ENCODE data around the gene ZNF609. TPM values are rescaled to one million over a fixed set of nuclear protein-coding genes. Genes with fewer than 3 reads are reported as not detected.

Gene ZNF609
- total RNA-seq, 1 donor from 2014 or later: 33.1 TPM

DNA sequence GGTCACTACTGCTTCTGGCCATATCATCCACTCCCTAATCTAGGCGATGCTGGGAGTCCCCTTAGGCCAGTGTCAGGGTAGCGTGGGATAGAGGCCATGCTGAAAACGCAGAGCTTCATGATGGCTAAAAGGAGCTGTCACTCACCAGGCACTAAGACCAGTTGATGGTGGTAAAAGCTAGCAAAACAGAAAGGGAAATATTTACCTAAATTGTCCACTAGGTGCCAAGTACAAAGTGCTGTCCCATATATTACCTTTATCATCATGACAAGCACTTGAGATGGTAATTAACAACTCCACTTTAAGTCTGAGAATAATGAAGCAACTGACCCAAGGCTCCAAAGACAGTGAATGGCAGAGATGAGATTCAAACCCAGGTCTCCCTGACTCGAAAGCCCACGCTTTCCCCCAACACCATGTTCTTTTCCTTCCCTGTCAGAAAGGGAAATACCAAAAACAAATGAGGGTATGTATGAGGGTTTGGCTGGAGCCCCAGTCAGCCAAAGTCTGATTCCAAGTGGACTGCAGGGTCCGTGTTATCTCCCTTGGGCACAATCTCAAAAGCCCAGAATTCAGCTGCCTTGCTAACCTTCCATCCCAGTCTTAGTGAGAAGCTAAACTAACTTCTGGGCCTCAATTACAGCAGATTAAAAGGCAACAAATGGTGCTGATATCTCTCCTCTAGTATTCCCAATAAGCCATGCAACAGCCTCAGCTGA, 230.4 kb downstream of the ZNF609 start:
- DNase-seq (ENCODE audit: extremely low spot score in 2 of 2): no peak
- H3K27me3 ChIP-seq: no peaks in the 10 kb centered on the region
- intact Hi-C loops (cut with DNase I): no loop called here
- no peak for TF ChIP-seq POLR2A (IDR thresholded peaks at IDR 0.05)
- TF ChIP-seq, protein P1, sequence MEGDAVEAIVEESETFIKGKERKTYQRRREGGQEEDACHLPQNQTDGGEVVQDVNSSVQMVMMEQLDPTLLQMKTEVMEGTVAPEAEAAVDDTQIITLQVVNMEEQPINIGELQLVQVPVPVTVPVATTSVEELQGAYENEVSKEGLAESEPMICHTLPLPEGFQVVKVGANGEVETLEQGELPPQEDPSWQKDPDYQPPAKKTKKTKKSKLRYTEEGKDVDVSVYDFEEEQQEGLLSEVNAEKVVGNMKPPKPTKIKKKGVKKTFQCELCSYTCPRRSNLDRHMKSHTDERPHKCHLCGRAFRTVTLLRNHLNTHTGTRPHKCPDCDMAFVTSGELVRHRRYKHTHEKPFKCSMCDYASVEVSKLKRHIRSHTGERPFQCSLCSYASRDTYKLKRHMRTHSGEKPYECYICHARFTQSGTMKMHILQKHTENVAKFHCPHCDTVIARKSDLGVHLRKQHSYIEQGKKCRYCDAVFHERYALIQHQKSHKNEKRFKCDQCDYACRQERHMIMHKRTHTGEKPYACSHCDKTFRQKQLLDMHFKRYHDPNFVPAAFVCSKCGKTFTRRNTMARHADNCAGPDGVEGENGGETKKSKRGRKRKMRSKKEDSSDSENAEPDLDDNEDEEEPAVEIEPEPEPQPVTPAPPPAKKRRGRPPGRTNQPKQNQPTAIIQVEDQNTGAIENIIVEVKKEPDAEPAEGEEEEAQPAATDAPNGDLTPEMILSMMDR (IDR thresholded peaks at IDR 0.05): no peak
- TF ChIP-seq POLR2AphosphoS5 (IDR thresholded peaks at IDR 0.05; ENCODE audit: insufficient read depth in 1 of 2, low read depth in 1 of 2): no peak
- peak overlapping the region; percentile 4 for H3K27ac ChIP-seq
- peaks cover 61% of the 10 kb centered on the region for H3K4me1 ChIP-seq
- no peaks in the 10 kb centered on the region for H3K9me3 ChIP-seq
- peaks cover 0 to 28% of the 10 kb centered on the region in 2 donors for H3K36me3 ChIP-seq
- H3K4me3 ChIP-seq: no peak overlapping the region

DNA sequence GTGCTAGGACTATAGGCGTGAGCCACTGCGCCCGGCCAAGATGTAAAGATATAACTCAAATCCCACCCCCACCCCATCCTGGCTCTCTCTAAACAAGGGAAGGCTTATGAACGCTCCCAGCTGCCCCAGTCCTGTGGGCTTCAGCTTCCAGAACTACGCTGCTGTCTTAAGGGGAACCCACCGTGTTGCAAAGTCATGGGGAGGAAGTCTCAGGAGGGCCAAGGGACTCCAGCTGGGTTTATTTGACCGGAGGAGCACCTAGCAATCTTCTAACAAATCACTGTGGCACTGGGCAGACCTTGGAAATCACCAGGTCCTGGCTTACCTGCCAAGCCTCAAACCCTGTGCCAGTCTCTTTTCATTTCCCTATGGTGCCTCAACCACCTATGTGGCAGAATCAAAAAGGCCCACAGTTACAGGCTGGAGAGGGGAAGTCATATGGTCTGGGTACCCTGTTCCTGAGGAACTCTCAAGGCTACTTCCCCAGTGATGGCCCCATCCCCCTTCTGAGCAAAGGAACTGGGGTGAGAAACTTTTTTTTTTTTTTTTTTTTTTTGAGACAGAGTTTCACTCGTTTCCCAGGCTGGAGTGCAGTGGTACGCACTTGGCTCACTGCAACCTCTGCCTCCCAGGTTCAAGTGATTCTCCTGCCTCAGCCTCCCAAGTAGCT, 231.7 kb downstream of the ZNF609 start:
- no peak overlapping the region for H3K4me3 ChIP-seq
- TF ChIP-seq POLR2A (IDR thresholded peaks at IDR 0.05) (no peak), POLR2AphosphoS5 (IDR thresholded peaks at IDR 0.05; ENCODE audit: insufficient read depth in 1 of 2, low read depth in 1 of 2) (no peak)
- TF ChIP-seq, protein P1 (IDR thresholded peaks at IDR 0.05): no peak
- peak overlapping the region; percentile 4 for H3K27ac ChIP-seq
- no peak for DNase-seq (ENCODE audit: extremely low spot score in 2 of 2)
- intact Hi-C loops (cut with DNase I): no loop called here
- H3K27me3 ChIP-seq: no peaks in the 10 kb centered on the region
- peaks cover 72% of the 10 kb centered on the region for H3K4me1 ChIP-seq
- peaks cover 0 to 28% of the 10 kb centered on the region in 2 donors for H3K36me3 ChIP-seq
- H3K9me3 ChIP-seq: no peaks in the 10 kb centered on the region

DNA sequence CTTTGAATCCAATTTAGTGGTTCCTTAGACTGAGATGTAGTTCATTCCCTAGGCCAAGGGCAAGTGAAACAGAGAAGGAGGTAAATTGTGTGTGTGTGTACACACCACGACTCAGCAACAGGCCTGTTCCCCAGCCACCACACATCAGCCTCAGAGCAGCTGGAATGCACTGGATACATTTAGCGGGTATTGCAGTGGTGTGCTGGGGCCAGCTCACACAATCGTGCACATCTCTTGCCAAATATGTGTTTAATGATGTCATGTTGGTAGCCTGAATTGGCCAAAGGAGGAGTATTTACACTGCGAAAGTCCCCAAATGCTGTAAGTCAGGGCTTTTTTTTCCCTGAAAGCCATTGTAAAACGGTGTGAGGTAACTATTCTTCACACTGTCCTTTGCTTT, 232.8 kb downstream of the ZNF609 start:
- intact Hi-C loops (cut with DNase I): no loop called here

DNA sequence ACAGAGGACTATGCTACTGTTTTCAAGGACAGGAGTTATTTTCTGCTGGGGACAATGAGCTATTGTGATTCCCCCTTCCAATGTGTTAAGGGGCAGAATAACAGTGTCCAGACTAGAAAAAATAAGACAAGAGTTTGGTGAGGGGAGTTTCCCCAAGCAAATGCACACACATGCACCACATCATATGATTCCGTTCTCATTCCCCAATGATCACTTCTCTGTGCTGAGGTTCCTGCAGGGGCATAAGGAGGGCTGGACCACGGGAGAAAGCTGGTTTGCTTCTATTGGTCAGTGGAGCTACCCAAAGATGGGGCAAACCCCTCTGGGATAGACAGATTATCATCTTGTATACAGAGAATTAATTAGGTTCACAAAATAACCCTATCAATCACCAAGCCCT, 234.4 kb downstream of the ZNF609 start:
- H3K27me3 ChIP-seq: no peaks in the 10 kb centered on the region
- no peak overlapping the region for H3K4me3 ChIP-seq
- TF ChIP-seq, protein P1 (IDR thresholded peaks at IDR 0.05): no peak
- TF ChIP-seq POLR2A (IDR thresholded peaks at IDR 0.05): no peak
- TF ChIP-seq POLR2AphosphoS5 (IDR thresholded peaks at IDR 0.05; ENCODE audit: insufficient read depth in 1 of 2, low read depth in 1 of 2): no peak
- peaks cover 84% of the 10 kb centered on the region for H3K4me1 ChIP-seq
- DNase-seq (ENCODE audit: extremely low spot score in 2 of 2): no peak
- intact Hi-C loops (cut with DNase I): no loop called here
- no peaks in the 10 kb centered on the region for H3K9me3 ChIP-seq
- H3K36me3 ChIP-seq: peaks cover 0 to 5% of the 10 kb centered on the region in 2 donors
- H3K27ac ChIP-seq: peak overlapping the region; percentile 24

More for the DNA sequence above, 232.8 kb downstream of the ZNF609 start:
- TF ChIP-seq POLR2A (IDR thresholded peaks at IDR 0.05): no peak
- TF ChIP-seq POLR2AphosphoS5 (IDR thresholded peaks at IDR 0.05; ENCODE audit: insufficient read depth in 1 of 2, low read depth in 1 of 2): peak in 1 of 2 donors; percentile 39
- H3K27me3 ChIP-seq: no peaks in the 10 kb centered on the region
- peaks cover 72% of the 10 kb centered on the region for H3K4me1 ChIP-seq
- H3K4me3 ChIP-seq: no peak overlapping the region
- H3K9me3 ChIP-seq: no peaks in the 10 kb centered on the region
- peak overlapping the region; percentile 59 for H3K27ac ChIP-seq
- DNase-seq (ENCODE audit: extremely low spot score in 2 of 2): no peak
- peaks cover 0 to 18% of the 10 kb centered on the region in 2 donors for H3K36me3 ChIP-seq

DNA sequence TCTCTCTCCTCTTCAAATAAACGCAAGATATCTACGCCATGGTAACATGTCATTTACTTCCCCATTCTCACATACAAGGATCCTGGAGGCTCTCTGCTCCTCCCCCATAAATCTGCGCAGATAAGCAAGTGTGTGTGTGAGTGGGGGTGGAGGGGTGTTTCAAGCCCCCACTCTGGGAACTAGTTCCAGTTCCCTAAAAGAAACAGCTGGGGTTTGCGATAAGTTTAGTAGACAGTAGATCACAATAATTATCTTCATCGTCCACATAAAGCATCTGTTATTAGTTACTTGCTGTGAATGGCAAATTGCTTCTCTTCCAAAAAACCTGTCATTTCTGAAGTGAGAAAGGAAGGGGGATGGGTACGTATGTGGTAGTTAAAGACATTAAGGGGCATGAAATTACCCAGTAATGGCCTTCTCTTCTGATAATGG, 235.2 kb downstream of the ZNF609 start:
- peak overlapping the region; percentile 24 for H3K27ac ChIP-seq
- peaks cover 92% of the 10 kb centered on the region for H3K4me1 ChIP-seq

More for the DNA sequence above, 235.2 kb downstream of the ZNF609 start:
- intact Hi-C loops (cut with DNase I): no loop called here
- Histone ChIP-seq H3K9me3 (no peaks in the 10 kb centered on the region), H3K36me3 (no peaks in the 10 kb centered on the region), H3K27me3 (no peaks in the 10 kb centered on the region), H3K4me3 (no peak overlapping the region)
- DNase-seq (ENCODE audit: extremely low spot score in 2 of 2): no peak
- no peak for TF ChIP-seq POLR2AphosphoS5 (IDR thresholded peaks at IDR 0.05; ENCODE audit: insufficient read depth in 1 of 2, low read depth in 1 of 2)
